Measurements from ENCODE around the gene EFCAB5.
"Not testable (repeated sequence)": the region's sequence is repeated elsewhere in the genome, so short reads cannot be mapped to it uniquely, and the experiment has no call there.

- not testable (repeated sequence) for TF ChIP-seq POLR2A (IDR thresholded peaks at IDR 0.05; ENCODE audit: low read length); GATA1 (IDR thresholded peaks at IDR 0.05; ENCODE audit: low read depth, low read length)
Observed at GRCh38 chr17:29935909-29936308, 5.5 kb upstream of the EFCAB5 start.

Data from erythroblast (primary cell).